ENCODE measurements around the gene KRT6A.

The KRT6A gene

GRCh38 chr12:52493172-52493571, at the start of gene KRT6A:
Gene KRT6A, minus strand, starts transcription at chr12:52493257. Its CDS starts 69 bp downstream, at chr12:52493188.
- in situ Hi-C loops (cut with MboI; ENCODE audit: low sequenced_read_pairs): no loop called here

GRCh38 chr12:52542157-52542556, 49.1 kb upstream of the KRT6A start:
- in situ Hi-C loops (cut with MboI; ENCODE audit: low sequenced_read_pairs): no loop called here

DNA sequence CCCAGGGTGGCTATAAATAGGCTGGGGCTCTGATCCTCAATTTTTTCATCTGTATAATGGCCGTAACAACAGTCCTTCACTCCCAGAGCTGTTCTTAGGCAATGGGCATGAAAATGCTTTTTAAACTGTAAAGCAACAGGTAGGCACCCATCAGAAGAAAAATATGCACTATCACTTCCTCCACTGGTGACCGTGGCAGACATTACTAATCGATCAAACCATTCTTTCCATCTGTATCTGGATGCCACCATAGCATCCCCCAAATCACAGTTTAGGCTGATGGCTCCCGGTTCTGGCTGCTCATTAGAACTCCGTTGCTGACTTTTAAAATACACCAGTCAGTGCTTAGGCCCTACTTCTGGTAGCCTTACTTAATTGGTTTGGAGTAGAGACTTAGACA, 48.7 kb upstream of the KRT6A start:
- in situ Hi-C loops (cut with MboI; ENCODE audit: low sequenced_read_pairs): no loop called here

GRCh38 chr12:52540531-52540930, 47.5 kb upstream of the KRT6A start:
- in situ Hi-C loops (cut with MboI; ENCODE audit: low sequenced_read_pairs): no loop called here

DNA sequence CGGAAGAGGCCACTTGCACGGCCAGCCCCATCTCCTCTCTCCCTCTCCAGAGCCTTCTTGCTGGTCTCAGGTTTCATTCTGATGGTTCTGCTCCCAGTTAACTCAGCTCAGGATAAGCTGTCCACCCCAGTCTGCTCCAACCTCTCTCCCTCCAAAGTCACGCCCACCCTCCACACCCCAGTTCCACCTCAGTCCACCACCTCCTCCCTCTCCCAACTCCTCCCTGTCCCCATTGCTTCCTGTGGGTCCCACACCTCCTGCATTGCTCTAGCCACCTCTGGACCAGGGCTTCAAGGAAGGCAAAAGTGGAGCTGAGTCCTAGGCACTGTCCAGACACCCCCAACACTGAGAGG, 46.7 kb upstream of the KRT6A start:
- in situ Hi-C loops (cut with MboI; ENCODE audit: low sequenced_read_pairs): no loop called here

DNA sequence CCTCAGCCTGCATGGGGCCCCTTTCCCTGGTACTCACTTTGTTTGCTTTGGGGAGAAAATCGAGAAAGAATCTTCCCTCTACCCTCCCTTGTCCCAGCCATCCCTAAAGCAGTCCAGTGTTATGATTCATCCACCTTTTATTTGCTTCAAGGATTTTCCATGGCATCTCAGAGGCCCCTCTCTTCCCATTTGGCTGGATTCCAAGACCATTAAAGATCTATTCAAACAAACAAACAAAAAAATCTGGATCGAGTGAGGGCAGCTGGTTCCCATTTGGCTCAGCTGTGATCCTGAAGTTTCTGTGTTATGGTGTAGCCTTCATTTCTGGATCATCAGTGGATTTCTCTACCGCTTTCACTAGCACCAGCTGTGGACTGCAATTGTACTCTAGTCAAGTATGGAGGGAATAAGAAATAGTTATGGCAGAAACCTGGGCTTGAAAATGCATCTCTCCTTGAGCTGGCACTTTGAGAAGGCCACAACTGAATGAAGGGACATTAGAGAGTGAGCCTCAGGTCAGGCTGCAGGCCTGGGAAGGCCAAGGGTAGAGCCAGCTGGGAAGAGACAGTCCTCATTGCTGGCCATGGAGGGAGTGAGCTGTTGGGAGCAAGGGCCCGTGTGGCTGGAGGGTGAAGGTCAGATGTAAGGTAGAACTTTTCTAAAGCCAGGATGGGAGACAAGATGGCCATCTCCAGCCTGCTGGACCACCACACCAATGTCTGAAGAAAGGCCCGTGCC, 46.2 kb upstream of the KRT6A start:
- in situ Hi-C loops (cut with MboI; ENCODE audit: low sequenced_read_pairs): no loop called here

GRCh38 chr12:52537101-52537500, 44.0 kb upstream of the KRT6A start:
- in situ Hi-C loops (cut with MboI; ENCODE audit: low sequenced_read_pairs): no loop called here

DNA sequence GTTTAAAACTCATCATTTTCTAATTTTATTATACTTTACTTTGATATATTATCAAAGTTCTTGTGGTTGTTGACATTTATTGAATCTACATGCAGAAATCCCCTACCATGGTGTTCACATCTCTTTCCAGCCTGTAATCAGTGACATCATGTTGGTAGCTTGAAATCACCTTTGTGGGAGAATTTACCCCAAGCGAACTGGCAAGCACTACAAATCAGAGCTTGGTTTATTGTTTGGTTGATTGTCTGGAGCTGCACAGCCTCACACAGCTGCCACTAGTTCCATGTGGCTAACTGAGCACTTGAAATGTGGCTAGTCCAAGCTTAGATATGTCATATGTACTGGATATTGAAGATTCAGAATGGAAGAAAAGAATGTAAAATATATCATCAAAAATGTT, 42.5 kb upstream of the KRT6A start:
- in situ Hi-C loops (cut with MboI; ENCODE audit: low sequenced_read_pairs): no loop called here

GRCh38 chr12:52534482-52534881, 41.4 kb upstream of the KRT6A start:
- in situ Hi-C loops (cut with MboI; ENCODE audit: low sequenced_read_pairs): no loop called here

- in situ Hi-C loops (cut with MboI; ENCODE audit: low sequenced_read_pairs): no loop called here
Measured at GRCh38 chr12:52533686-52534470, 40.8 kb upstream of the KRT6A start.

- in situ Hi-C loops (cut with MboI; ENCODE audit: low sequenced_read_pairs): no loop called here
Measured at GRCh38 chr12:52532636-52533035, 39.6 kb upstream of the KRT6A start.

- in situ Hi-C loops (cut with MboI; ENCODE audit: low sequenced_read_pairs): no loop called here
Measured at GRCh38 chr12:52531566-52532300, 38.7 kb upstream of the KRT6A start.

- in situ Hi-C loops (cut with MboI; ENCODE audit: low sequenced_read_pairs): no loop called here
Measured at GRCh38 chr12:52530905-52531304, 37.8 kb upstream of the KRT6A start.

DNA sequence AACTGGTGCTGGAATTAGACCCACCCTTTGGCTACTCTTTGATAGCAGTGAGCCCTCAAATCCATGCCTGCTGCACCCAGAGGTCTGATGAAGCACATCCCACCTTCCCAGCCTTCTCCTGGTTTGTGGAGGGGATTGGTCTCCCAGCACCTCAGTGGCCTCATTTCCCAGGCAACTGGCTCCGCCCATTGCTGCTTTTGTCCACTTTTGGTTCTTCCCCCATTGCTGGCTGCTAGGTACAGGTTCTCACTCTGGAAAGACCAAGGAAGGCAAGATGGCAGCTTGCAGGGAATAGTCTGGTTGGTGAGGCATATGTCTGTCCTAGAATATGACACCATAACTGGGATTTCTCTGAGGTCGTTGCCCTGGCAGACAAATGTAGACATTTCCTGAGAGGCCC, 37.3 kb upstream of the KRT6A start:
- in situ Hi-C loops (cut with MboI; ENCODE audit: low sequenced_read_pairs): no loop called here

- in situ Hi-C loops (cut with MboI; ENCODE audit: low sequenced_read_pairs): no loop called here
Measured at GRCh38 chr12:52529846-52530245, 36.8 kb upstream of the KRT6A start.

- in situ Hi-C loops (cut with MboI; ENCODE audit: low sequenced_read_pairs): no loop called here
Measured at GRCh38 chr12:52529417-52529816, 36.4 kb upstream of the KRT6A start.

DNA sequence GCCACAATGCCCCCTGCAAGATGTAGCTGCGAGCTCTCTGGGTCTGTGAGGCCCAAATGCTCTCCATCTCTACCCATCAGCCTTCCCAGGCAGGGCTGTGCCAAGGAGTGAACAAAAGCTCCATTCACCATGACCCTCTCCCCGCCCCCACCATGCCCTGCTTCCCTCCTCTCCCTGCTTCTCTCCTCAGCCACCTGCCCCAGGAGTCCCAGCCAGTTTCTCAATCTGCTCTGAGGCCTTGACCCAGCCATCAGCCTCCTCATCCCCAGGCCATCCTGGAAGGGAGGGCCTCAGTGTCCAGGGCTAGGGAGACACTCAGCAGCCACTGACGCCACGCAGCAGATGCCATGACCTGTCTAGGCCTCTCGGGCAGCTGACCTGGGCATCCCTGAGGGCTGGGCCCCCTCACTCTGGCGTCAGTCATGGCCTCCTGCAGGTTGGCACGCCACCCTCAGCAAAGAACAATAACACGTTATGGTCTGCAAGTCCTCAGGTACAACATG, 35.6 kb upstream of the KRT6A start:
- in situ Hi-C loops (cut with MboI; ENCODE audit: low sequenced_read_pairs): no loop called here

DNA sequence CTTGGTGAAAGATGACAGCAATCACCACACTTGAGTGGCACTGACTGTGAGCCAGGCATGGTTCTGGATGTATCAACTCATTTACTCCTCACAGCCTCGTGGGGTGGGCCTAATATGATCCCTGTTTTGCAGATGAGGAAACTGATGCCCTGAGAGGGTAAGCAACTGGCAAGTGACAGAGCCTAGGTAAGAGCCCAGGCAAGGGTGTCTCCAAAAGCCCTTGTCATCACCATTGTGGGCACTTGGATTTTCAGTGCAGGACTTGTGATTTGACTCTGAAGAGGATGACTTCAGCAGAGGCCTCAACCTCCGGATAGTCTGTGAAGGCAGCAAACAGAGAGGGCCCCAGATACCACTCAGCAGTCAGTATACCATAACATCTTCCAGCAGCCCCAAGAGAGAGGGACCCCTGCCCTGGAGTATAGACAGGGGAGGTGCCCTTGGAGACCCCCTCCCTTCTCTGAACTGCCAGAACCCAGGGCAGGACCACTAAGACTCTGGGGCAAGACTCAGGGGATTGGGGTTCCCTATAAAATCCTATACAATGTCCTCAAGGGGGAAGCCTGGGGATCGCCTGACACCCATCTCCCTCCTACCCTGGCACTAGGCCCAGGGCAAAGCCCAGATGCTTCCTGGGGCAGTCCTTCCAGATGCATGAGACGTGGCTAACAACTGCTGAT, 34.2 kb upstream of the KRT6A start:
- in situ Hi-C loops (cut with MboI; ENCODE audit: low sequenced_read_pairs): no loop called here

GRCh38 chr12:52526511-52526951, 33.5 kb upstream of the KRT6A start:
- in situ Hi-C loops (cut with MboI; ENCODE audit: low sequenced_read_pairs): no loop called here

- in situ Hi-C loops (cut with MboI; ENCODE audit: low sequenced_read_pairs): no loop called here
Measured at GRCh38 chr12:52525661-52526499, 32.8 kb upstream of the KRT6A start.

Data from HL-60/S4 treated with phorbol 12-myristate 13-acetate at 8.2 ng/mL for 4 days and 3 days (cell line).